Astrocyte (in vitro differentiated cells and primary cell): Measurements from ENCODE around the gene CRYBG1. TPM values are rescaled to one million over a fixed set of nuclear protein-coding genes. Genes with fewer than 3 reads are reported as not detected.
"Not testable (repeated sequence)": the region's sequence is repeated elsewhere in the genome, so short reads cannot be mapped to it uniquely, and the experiment has no call there.

Experiments
- DNase-seq: peaks from one replicate; pipeline ENCODE4 v3.0.0-alpha.2; 2010; ENCODE audit warnings: low read depth
- FAIRE-seq: peaks from 2 replicates; lab custom pipeline; 2011; peaks lifted over from hg19 to GRCh38; lab: Jason Lieb, UNC
- H2AFZ ChIP-seq: 2 replicates; pipeline ENCODE4 v1.6.0; 2012; ENCODE audit warnings: low read depth, low read length, inconsistent platforms
- H3K27ac ChIP-seq: 2 replicates; pipeline ENCODE4 v1.5.1; 2011; ENCODE audit warnings: low read depth, low read length, inconsistent platforms
- H3K27me3 ChIP-seq: 2 replicates; pipeline ENCODE4 v1.6.0; 2011; ENCODE audit warnings: low read length, inconsistent platforms; ENCODE audit not compliant: insufficient read depth
- H3K36me3 ChIP-seq: 2 replicates; pipeline ENCODE4 v1.5.1; 2011; ENCODE audit warnings: low read length, inconsistent platforms; ENCODE audit not compliant: insufficient read depth
- H3K4me1 ChIP-seq: 2 replicates; pipeline ENCODE4 v1.5.1; 2011; ENCODE audit warnings: low read length, inconsistent platforms; ENCODE audit not compliant: insufficient read depth
- H3K4me2 ChIP-seq: 2 replicates; pipeline ENCODE4 v1.6.0; 2012; ENCODE audit warnings: low read length, inconsistent platforms
- H3K4me3 ChIP-seq: 2 replicates; pipeline ENCODE4 v1.5.1; 2011; ENCODE audit warnings: low read depth, mild to moderate bottlenecking, low read length, inconsistent platforms; ENCODE audit not compliant: insufficient read depth
- H3K79me2 ChIP-seq: 2 replicates; pipeline ENCODE4 v1.6.0; 2012; ENCODE audit warnings: mild to moderate bottlenecking, low read length, inconsistent platforms; ENCODE audit not compliant: insufficient read depth
- H3K9ac ChIP-seq: 2 replicates; pipeline ENCODE4 v1.6.0; 2012; ENCODE audit warnings: mild to moderate bottlenecking, low read length, inconsistent platforms
- H3K9me3 ChIP-seq: 2 replicates; pipeline ENCODE4 v1.5.1; 2012; ENCODE audit warnings: low read depth, mild to moderate bottlenecking, low read length, inconsistent platforms; ENCODE audit not compliant: insufficient read depth
- H4K20me1 ChIP-seq: 2 replicates; pipeline ENCODE4 v1.6.0; 2012; ENCODE audit warnings: low read length, inconsistent platforms; ENCODE audit not compliant: insufficient read depth
- H3K27ac Mint-ChIP-seq: one replicate; pipeline ENCODE4 v1.8.0; 2021; ENCODE audit warnings: mild to moderate bottlenecking, mixed read lengths; ENCODE audit not compliant: unreplicated experiment
- H3K27me3 Mint-ChIP-seq: one replicate; pipeline ENCODE4 v1.8.0; 2021; ENCODE audit warnings: low read depth, mixed read lengths; ENCODE audit not compliant: unreplicated experiment
- H3K36me3 Mint-ChIP-seq: one replicate; pipeline ENCODE4 v1.8.0; 2021; ENCODE audit warnings: low read depth, mixed read lengths; ENCODE audit not compliant: unreplicated experiment
- H3K4me1 Mint-ChIP-seq: one replicate; pipeline ENCODE4 v1.8.0; 2021; ENCODE audit warnings: low read depth, mixed read lengths; ENCODE audit not compliant: unreplicated experiment
- H3K4me3 Mint-ChIP-seq: one replicate; pipeline ENCODE4 v1.8.0; 2021; ENCODE audit warnings: mild to moderate bottlenecking, moderate library complexity, mixed read lengths; ENCODE audit not compliant: unreplicated experiment
- H3K9me3 Mint-ChIP-seq: one replicate; pipeline ENCODE4 v1.8.0; 2021; ENCODE audit warnings: mild to moderate bottlenecking, mixed read lengths; ENCODE audit not compliant: unreplicated experiment
- EZH2 ChIP-seq: IDR thresholded peaks from 2 replicates; pipeline ENCODE4 v1.6.1; 2012; ENCODE audit warnings: mild to moderate bottlenecking, low read length, inconsistent platforms; ENCODE audit not compliant: insufficient read depth
- total RNA-seq: library from RNA; stranded (reverse); gene quantifications from 2 replicates; pipeline ENCODE4 v1.2.1, GENCODE V29; 2021
- TF ChIP-seq, protein P1 (sequence below): IDR thresholded peaks from 2 replicates; pipeline ENCODE4 v1.5.1; 2011; ENCODE audit warnings: low read depth, mild to moderate bottlenecking, inconsistent platforms, low read length, moderate library complexity; ENCODE audit not compliant: insufficient read depth

CRYBG1 gene
- total RNA-seq, 1 donor from 2014 or later: 0.64 TPM

DNA sequence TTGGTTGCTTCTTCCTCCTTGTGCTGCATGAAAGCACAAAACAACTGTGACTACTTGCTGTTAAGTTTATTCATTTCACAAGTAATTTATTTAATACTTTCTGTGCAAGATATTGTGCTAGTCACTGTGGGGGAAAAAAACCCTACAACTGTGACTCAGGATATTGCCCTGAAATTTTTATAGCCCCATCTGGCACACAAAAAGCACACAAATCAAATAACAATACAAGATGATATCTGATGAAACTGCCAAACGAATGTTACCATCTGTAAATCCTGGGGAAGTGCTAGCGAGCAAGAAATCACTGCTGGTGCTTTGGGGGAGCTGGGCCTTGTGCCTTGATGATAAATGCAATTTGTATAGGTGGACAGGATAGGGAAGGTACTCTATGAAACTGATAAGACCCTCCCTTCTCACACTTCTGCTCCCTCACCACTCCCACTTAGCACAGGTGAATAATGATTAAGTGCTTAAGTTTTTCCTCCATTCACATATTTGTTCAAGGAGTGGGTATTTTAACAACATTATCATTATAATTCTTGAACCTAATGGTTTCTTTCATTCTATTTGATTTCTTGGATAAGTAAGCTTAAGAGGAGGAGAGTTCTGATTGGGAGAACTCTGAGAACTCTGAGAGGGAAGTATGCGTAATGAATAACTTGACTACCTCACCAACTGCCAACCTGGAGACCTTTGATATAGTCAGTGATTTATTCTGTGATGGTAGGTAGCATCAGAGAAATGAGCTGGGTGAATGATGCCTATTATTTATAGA is 153.5 kb downstream of the CRYBG1 start:
- H3K4me3 Mint-ChIP-seq: no peak overlapping the region
- no peak overlapping the region for H3K4me3 ChIP-seq

DNA sequence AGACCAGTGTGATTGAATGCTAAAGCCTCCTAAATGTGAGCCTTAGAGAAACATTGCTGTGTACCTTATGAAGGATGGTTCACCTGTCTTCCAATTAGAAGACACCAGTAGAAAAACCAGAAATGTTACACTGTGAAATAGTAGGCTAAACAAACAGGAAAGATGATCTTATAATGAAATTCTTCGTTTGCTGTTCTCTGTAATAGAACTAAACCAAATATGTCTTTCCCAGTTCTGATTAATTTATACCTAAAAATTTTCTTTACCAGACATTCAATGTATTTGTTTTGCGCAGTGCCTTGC is 154.0 kb downstream of the CRYBG1 start:
- Mint-ChIP-seq H3K27ac (no peak overlapping the region), H3K9me3 (no peaks in the 10 kb centered on the region), H3K4me3 (no peak overlapping the region), H3K27me3 (peaks cover 35% of the 10 kb centered on the region), H3K4me1 (peaks cover 15% of the 10 kb centered on the region), H3K36me3 (no peaks in the 10 kb centered on the region)
- no peaks in the 10 kb centered on the region for H3K36me3 ChIP-seq
- FAIRE-seq (no peak), DNase-seq (no peak)
- H3K9ac ChIP-seq: no peak overlapping the region
- no peaks in the 10 kb centered on the region for H4K20me1 ChIP-seq
- H3K27me3 ChIP-seq: peaks cover 24% of the 10 kb centered on the region
- no peak overlapping the region for H3K4me2 ChIP-seq
- TF ChIP-seq, protein P1, sequence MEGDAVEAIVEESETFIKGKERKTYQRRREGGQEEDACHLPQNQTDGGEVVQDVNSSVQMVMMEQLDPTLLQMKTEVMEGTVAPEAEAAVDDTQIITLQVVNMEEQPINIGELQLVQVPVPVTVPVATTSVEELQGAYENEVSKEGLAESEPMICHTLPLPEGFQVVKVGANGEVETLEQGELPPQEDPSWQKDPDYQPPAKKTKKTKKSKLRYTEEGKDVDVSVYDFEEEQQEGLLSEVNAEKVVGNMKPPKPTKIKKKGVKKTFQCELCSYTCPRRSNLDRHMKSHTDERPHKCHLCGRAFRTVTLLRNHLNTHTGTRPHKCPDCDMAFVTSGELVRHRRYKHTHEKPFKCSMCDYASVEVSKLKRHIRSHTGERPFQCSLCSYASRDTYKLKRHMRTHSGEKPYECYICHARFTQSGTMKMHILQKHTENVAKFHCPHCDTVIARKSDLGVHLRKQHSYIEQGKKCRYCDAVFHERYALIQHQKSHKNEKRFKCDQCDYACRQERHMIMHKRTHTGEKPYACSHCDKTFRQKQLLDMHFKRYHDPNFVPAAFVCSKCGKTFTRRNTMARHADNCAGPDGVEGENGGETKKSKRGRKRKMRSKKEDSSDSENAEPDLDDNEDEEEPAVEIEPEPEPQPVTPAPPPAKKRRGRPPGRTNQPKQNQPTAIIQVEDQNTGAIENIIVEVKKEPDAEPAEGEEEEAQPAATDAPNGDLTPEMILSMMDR: no peak
- TF ChIP-seq EZH2: no peak
- no peaks in the 10 kb centered on the region for H3K9me3 ChIP-seq
- H2AFZ ChIP-seq: no peak overlapping the region
- H3K27ac ChIP-seq: no peak overlapping the region
- H3K4me1 ChIP-seq: peaks cover 32% of the 10 kb centered on the region
- no peaks in the 10 kb centered on the region for H3K79me2 ChIP-seq
- no peak overlapping the region for H3K4me3 ChIP-seq

More for the DNA sequence above, 153.5 kb downstream of the CRYBG1 start:
- Histone ChIP-seq H2AFZ (no peak overlapping the region), H3K36me3 (no peaks in the 10 kb centered on the region), H3K79me2 (no peaks in the 10 kb centered on the region), H3K9me3 (no peaks in the 10 kb centered on the region), H3K4me1 (peaks cover 28% of the 10 kb centered on the region), H3K9ac (no peak overlapping the region), H3K4me2 (no peak overlapping the region), H3K27me3 (peaks cover 29% of the 10 kb centered on the region), H4K20me1 (no peaks in the 10 kb centered on the region), H3K27ac (no peak overlapping the region)
- peaks cover 39% of the 10 kb centered on the region for H3K27me3 Mint-ChIP-seq
- no peak overlapping the region for H3K27ac Mint-ChIP-seq
- no peak for FAIRE-seq
- H3K4me1 Mint-ChIP-seq: peaks cover 10% of the 10 kb centered on the region
- TF ChIP-seq, protein P1: no peak
- TF ChIP-seq EZH2: no peak
- H3K9me3 Mint-ChIP-seq: no peaks in the 10 kb centered on the region
- no peaks in the 10 kb centered on the region for H3K36me3 Mint-ChIP-seq
- no peak for DNase-seq

DNA sequence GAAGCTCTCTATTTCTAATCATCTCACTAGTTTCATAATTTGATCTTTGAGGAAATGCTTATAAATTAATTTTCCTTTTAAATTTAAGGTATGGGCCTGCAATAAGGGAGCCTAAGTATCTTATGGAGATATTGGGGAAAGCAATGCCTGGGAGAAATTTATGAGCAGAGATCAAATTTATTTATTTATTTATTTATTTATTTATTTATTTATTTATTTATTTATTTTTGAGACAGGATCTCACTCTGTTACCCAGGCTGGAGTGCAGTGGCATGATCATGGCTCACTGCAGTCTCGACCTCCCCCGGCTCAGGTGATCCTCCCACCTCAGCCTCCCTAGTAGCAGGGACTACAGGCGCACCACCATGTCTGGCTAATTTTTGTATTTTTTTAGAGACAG is 155.1 kb downstream of the CRYBG1 start:
- not testable (repeated sequence) for H3K9me3 Mint-ChIP-seq, FAIRE-seq, H3K9me3 ChIP-seq, H3K36me3 ChIP-seq, H4K20me1 ChIP-seq, H3K9ac ChIP-seq, H3K36me3 Mint-ChIP-seq, H3K4me2 ChIP-seq, H2AFZ ChIP-seq, DNase-seq, H3K4me3 Mint-ChIP-seq, H3K27ac ChIP-seq, H3K27ac Mint-ChIP-seq, H3K79me2 ChIP-seq, H3K4me3 ChIP-seq
- H3K27me3 ChIP-seq: peaks cover 14% of the 10 kb centered on the region
- H3K27me3 Mint-ChIP-seq: peaks cover 28% of the 10 kb centered on the region
- peaks cover 18% of the 10 kb centered on the region for H3K4me1 Mint-ChIP-seq
- H3K4me1 ChIP-seq: peaks cover 30% of the 10 kb centered on the region
